ENCODE results near the gene DOCK1.

The DOCK1 gene

GRCh38 chr10:127210936-127211466 lies 305.8 kb downstream of the DOCK1 start:
- no peak for TF ChIP-seq CTCF (IDR thresholded peaks at IDR 0.05; ENCODE audit: insufficient read depth, low read depth, low read length, missing control alignments)
- no peak for DNase-seq (ENCODE audit: low read depth)
- no peak overlapping the region for H3K4me3 ChIP-seq (ENCODE audit: low read length)

GRCh38 chr10:127215866-127216265 lies 310.6 kb downstream of the DOCK1 start:
- DNase-seq (ENCODE audit: low read depth) = no peak
- TF ChIP-seq CTCF (IDR thresholded peaks at IDR 0.05; ENCODE audit: insufficient read depth, low read depth, low read length, missing control alignments) = no peak
- H3K4me3 ChIP-seq (ENCODE audit: low read length) = no peak overlapping the region

GRCh38 chr10:127216274-127216673 lies 311.0 kb downstream of the DOCK1 start:
- no peak for DNase-seq (ENCODE audit: low read depth)
- TF ChIP-seq CTCF (IDR thresholded peaks at IDR 0.05; ENCODE audit: insufficient read depth, low read depth, low read length, missing control alignments) = no peak
- H3K4me3 ChIP-seq (ENCODE audit: low read length) = no peak overlapping the region

DNA sequence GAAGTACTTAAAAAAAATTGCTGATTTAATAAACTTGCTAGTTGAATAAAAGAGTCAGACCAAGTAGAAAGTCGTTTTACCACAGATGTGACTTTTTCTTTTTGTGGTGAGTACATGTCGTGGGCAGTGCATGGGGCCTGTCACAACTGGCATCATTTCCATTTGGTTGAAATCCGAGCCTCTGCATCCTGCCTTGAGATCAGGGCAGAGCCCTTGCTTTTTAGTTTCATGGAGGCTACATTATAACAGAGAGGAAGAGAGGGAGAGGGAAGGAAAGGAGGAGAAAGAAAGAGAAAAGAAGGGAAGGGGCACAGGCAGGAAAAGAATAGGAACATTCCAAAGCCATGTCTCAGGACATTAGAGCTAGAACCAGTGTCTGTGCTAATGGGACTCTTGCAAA lies 311.6 kb downstream of the DOCK1 start:
- no peak overlapping the region for H3K4me3 ChIP-seq (ENCODE audit: low read length)
- no peak for TF ChIP-seq CTCF (IDR thresholded peaks at IDR 0.05; ENCODE audit: insufficient read depth, low read depth, low read length, missing control alignments)
- DNase-seq (ENCODE audit: low read depth) = peak; percentile 51

- DNase-seq (ENCODE audit: low read depth) = no peak
- H3K4me3 ChIP-seq (ENCODE audit: low read length) = no peak overlapping the region
- no peak for TF ChIP-seq CTCF (IDR thresholded peaks at IDR 0.05; ENCODE audit: insufficient read depth, low read depth, low read length, missing control alignments)
Measured at GRCh38 chr10:127218658-127219057, 313.4 kb downstream of the DOCK1 start.

- H3K4me3 ChIP-seq (ENCODE audit: low read length) = no peak overlapping the region
- no peak for TF ChIP-seq CTCF (IDR thresholded peaks at IDR 0.05; ENCODE audit: insufficient read depth, low read depth, low read length, missing control alignments)
- DNase-seq (ENCODE audit: low read depth) = no peak
Measured at GRCh38 chr10:127221281-127221680, 316.1 kb downstream of the DOCK1 start.

- no peak for TF ChIP-seq CTCF (IDR thresholded peaks at IDR 0.05; ENCODE audit: insufficient read depth, low read depth, low read length, missing control alignments)
- no peak overlapping the region for H3K4me3 ChIP-seq (ENCODE audit: low read length)
- no peak for DNase-seq (ENCODE audit: low read depth)
Measured at GRCh38 chr10:127227027-127227426, 321.8 kb downstream of the DOCK1 start.

All from epithelial cell of esophagus (primary cell).